Measurements from ENCODE around the gene BCAN.

- no peak for TF ChIP-seq JUN (CRISPR knock-in tag; IDR thresholded peaks at IDR 0.05)
- TF ChIP-seq CTCF (IDR thresholded peaks at IDR 0.05) = no peak
- TF ChIP-seq USF1 (CRISPR knock-in tag; IDR thresholded peaks at IDR 0.05) = no peak
- no peak for TF ChIP-seq ESRRA (CRISPR knock-in tag; IDR thresholded peaks at IDR 0.05; ENCODE audit: borderline replicate concordance)
- no peak for TF ChIP-seq SMAD4 (CRISPR knock-in tag; IDR thresholded peaks at IDR 0.05)
- TF ChIP-seq ZNF121 (CRISPR knock-in tag; IDR thresholded peaks at IDR 0.05) = no peak
Measured at GRCh38 chr1:156645056-156645455, 3.1 kb downstream of the BCAN start.
